Neural cell (in vitro differentiated cells): ENCODE data around the gene SLC27A4. TPM values are rescaled to one million over a fixed set of nuclear protein-coding genes. Genes with fewer than 3 reads are reported as not detected.

Source experiments
- H2AFZ ChIP-seq: fragments of 200-600, 300-800 bp; sonication (generic), shearing (Covaris generic); 2 replicates; pipeline ENCODE4 v1.6.0; 2014; ENCODE audit warnings: low read depth, mild to moderate bottlenecking, antibody characterized with exemption, low read length, moderate library complexity
- H3F3A ChIP-seq: fragments of 200-600 bp; shearing (Covaris generic); 2 replicates; pipeline ENCODE4 v1.6.1; 2016; ENCODE audit warnings: mild to moderate bottlenecking, moderate library complexity, mixed read lengths, antibody characterized with exemption, low read length; ENCODE audit not compliant: insufficient read depth, poor library complexity, severe bottlenecking
- H3K27ac ChIP-seq: fragments of 200-600, 300-800 bp; sonication (generic), shearing (Covaris generic); 2 replicates; pipeline ENCODE4 v1.5.1; 2014; ENCODE audit warnings: mild to moderate bottlenecking, low read length, moderate library complexity
- H3K27me3 ChIP-seq: fragments of 300-800, 200-600 bp; sonication (generic), shearing (Covaris generic); 2 replicates; pipeline ENCODE4 v1.6.0; 2014; ENCODE audit warnings: mild to moderate bottlenecking, low read depth, low read length, moderate library complexity; ENCODE audit not compliant: insufficient read depth
- H3K36me3 ChIP-seq: fragments of 300-800, 200-600 bp; sonication (generic), shearing (Covaris generic); 2 replicates; pipeline ENCODE4 v1.5.1; 2014; ENCODE audit warnings: mild to moderate bottlenecking, antibody characterized with exemption, low read length, moderate library complexity; ENCODE audit not compliant: insufficient read depth
- H3K4me2 ChIP-seq: fragments of 300-800, 200-600 bp; sonication (generic), shearing (Covaris generic); 2 replicates; pipeline ENCODE4 v1.6.0; 2014; ENCODE audit warnings: mild to moderate bottlenecking, low read length
- H3K4me3 ChIP-seq: fragments of 300-800, 200-600 bp; sonication (generic), shearing (Covaris generic); 2 replicates; pipeline ENCODE4 v1.5.1; 2014; ENCODE audit warnings: mild to moderate bottlenecking, low read length, moderate library complexity
- H3K79me2 ChIP-seq: fragments of 200-600 bp; shearing (Covaris generic); replicated peaks from 2 replicates; pipeline ENCODE4 v1.6.0; 2014; ENCODE audit warnings: mild to moderate bottlenecking, low read length, moderate library complexity; ENCODE audit not compliant: insufficient read depth
- H3K9ac ChIP-seq: fragments of 300-800, 200-600 bp; sonication (generic), shearing (Covaris generic); 2 replicates; pipeline ENCODE4 v1.6.1; 2016; ENCODE audit warnings: mild to moderate bottlenecking, low read length, mixed read lengths
- H3K9me2 ChIP-seq: fragments of 200-600 bp; shearing (Covaris generic); 2 replicates; pipeline ENCODE4 v1.6.1; 2016; ENCODE audit warnings: mild to moderate bottlenecking, low read length, mixed read lengths; ENCODE audit not compliant: insufficient read depth
- H3K9me3 ChIP-seq: fragments of 200-600, 300-800 bp; sonication (generic), shearing (Covaris generic); 2 replicates; pipeline ENCODE4 v1.6.1; 2016; ENCODE audit warnings: mild to moderate bottlenecking, mixed run types, low read length, moderate library complexity, mixed read lengths
- H4K20me1 ChIP-seq: fragments of 200-600 bp; shearing (Covaris generic); 2 replicates; pipeline ENCODE4 v1.6.1; 2016; ENCODE audit warnings: mild to moderate bottlenecking, mixed run types; ENCODE audit not compliant: insufficient read depth
- EP300 ChIP-seq: fragments of 450-650 bp; conservative IDR thresholded peaks from 2 replicates; pipeline ENCODE4 v1.6.1; 2014; ENCODE audit warnings: antibody characterized with exemption, mild to moderate bottlenecking, moderate library complexity; ENCODE audit not compliant: poor library complexity, severe bottlenecking
- EZH2 ChIP-seq: fragments of 200-600, 300-800 bp; shearing (Covaris generic), sonication (generic); IDR thresholded peaks from 2 replicates; pipeline ENCODE4 v1.6.1; 2014; ENCODE audit warnings: antibody characterized with exemption, low read length, borderline replicate concordance, mild to moderate bottlenecking; ENCODE audit not compliant: insufficient read depth, poor library complexity, severe bottlenecking
- MXI1 ChIP-seq: fragments of 450-650 bp; conservative IDR thresholded peaks from 2 replicates; pipeline ENCODE4 v1.6.1; 2014; ENCODE audit warnings: antibody characterized with exemption, mild to moderate bottlenecking; ENCODE audit not compliant: poor library complexity, severe bottlenecking
- POLR2AphosphoS5 ChIP-seq: IDR thresholded peaks from 2 replicates; pipeline ENCODE4 v1.6.1; 2012
- RAD21 ChIP-seq: fragments of 450-650 bp; conservative IDR thresholded peaks from 2 replicates; pipeline ENCODE4 v1.6.1; 2014; ENCODE audit warnings: antibody characterized with exemption, mild to moderate bottlenecking, moderate library complexity
- SMC3 ChIP-seq: fragments of 450-650 bp; conservative IDR thresholded peaks from 2 replicates; pipeline ENCODE4 v1.6.1; 2014; ENCODE audit warnings: antibody characterized with exemption, mild to moderate bottlenecking, moderate library complexity; ENCODE audit not compliant: poor library complexity
- TAF1 ChIP-seq: IDR thresholded peaks from 2 replicates; pipeline ENCODE4 v1.6.1; 2012; ENCODE audit warnings: low read depth
- polyA plus RNA-seq: library from polyadenylated mRNA; depleted of rRNA; stranded (reverse); fragments of >200 nt; gene quantifications from 2 replicates; pipeline ENCODE4 v1.2.3, GENCODE V29; 2014
- TF ChIP-seq, protein P1 (sequence below): IDR thresholded peaks from 2 replicates; pipeline ENCODE4 v1.6.1; 2012; ENCODE audit warnings: borderline replicate concordance
- TF ChIP-seq, protein P2 (sequence below): fragments of 450-650 bp; IDR thresholded peaks from 2 replicates; pipeline ENCODE4 v1.5.1; 2014; ENCODE audit warnings: antibody characterized with exemption, mild to moderate bottlenecking, moderate library complexity; ENCODE audit not compliant: poor library complexity, severe bottlenecking

The SLC27A4 gene
- polyA plus RNA-seq, 1 donor from 2014 or later, result 31.6 TPM

DNA sequence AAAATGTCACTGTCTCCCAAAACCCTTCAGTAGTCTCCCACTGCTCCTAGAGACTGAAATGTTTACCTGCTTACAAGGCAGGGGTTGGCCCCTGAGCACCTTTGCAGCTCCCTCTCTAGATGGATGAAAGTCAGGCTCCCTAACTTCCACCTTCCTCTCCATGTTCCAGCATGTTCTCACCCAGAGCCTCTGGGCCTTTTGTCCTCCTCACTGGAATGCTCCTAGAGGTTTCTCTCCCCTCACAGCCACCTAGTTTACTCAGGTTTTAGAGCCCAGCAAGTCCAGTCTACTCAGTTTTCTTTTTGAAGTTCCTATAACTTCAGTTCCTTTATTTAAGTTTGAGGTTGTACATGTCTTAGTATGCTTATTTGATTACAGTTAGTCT, 30.0 kb downstream of the SLC27A4 start:
- TF ChIP-seq SMC3 (no peak), MXI1 (no peak), EP300 (no peak), EZH2 (no peak), RAD21 (no peak), POLR2AphosphoS5 (no peak), TAF1 (no peak)
- TF ChIP-seq, protein P1, sequence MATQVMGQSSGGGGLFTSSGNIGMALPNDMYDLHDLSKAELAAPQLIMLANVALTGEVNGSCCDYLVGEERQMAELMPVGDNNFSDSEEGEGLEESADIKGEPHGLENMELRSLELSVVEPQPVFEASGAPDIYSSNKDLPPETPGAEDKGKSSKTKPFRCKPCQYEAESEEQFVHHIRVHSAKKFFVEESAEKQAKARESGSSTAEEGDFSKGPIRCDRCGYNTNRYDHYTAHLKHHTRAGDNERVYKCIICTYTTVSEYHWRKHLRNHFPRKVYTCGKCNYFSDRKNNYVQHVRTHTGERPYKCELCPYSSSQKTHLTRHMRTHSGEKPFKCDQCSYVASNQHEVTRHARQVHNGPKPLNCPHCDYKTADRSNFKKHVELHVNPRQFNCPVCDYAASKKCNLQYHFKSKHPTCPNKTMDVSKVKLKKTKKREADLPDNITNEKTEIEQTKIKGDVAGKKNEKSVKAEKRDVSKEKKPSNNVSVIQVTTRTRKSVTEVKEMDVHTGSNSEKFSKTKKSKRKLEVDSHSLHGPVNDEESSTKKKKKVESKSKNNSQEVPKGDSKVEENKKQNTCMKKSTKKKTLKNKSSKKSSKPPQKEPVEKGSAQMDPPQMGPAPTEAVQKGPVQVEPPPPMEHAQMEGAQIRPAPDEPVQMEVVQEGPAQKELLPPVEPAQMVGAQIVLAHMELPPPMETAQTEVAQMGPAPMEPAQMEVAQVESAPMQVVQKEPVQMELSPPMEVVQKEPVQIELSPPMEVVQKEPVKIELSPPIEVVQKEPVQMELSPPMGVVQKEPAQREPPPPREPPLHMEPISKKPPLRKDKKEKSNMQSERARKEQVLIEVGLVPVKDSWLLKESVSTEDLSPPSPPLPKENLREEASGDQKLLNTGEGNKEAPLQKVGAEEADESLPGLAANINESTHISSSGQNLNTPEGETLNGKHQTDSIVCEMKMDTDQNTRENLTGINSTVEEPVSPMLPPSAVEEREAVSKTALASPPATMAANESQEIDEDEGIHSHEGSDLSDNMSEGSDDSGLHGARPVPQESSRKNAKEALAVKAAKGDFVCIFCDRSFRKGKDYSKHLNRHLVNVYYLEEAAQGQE, result no peak
- TF ChIP-seq, protein P2, sequence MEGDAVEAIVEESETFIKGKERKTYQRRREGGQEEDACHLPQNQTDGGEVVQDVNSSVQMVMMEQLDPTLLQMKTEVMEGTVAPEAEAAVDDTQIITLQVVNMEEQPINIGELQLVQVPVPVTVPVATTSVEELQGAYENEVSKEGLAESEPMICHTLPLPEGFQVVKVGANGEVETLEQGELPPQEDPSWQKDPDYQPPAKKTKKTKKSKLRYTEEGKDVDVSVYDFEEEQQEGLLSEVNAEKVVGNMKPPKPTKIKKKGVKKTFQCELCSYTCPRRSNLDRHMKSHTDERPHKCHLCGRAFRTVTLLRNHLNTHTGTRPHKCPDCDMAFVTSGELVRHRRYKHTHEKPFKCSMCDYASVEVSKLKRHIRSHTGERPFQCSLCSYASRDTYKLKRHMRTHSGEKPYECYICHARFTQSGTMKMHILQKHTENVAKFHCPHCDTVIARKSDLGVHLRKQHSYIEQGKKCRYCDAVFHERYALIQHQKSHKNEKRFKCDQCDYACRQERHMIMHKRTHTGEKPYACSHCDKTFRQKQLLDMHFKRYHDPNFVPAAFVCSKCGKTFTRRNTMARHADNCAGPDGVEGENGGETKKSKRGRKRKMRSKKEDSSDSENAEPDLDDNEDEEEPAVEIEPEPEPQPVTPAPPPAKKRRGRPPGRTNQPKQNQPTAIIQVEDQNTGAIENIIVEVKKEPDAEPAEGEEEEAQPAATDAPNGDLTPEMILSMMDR, result no peak
- H3K9ac ChIP-seq, result peak overlapping the region; percentile 86

DNA sequence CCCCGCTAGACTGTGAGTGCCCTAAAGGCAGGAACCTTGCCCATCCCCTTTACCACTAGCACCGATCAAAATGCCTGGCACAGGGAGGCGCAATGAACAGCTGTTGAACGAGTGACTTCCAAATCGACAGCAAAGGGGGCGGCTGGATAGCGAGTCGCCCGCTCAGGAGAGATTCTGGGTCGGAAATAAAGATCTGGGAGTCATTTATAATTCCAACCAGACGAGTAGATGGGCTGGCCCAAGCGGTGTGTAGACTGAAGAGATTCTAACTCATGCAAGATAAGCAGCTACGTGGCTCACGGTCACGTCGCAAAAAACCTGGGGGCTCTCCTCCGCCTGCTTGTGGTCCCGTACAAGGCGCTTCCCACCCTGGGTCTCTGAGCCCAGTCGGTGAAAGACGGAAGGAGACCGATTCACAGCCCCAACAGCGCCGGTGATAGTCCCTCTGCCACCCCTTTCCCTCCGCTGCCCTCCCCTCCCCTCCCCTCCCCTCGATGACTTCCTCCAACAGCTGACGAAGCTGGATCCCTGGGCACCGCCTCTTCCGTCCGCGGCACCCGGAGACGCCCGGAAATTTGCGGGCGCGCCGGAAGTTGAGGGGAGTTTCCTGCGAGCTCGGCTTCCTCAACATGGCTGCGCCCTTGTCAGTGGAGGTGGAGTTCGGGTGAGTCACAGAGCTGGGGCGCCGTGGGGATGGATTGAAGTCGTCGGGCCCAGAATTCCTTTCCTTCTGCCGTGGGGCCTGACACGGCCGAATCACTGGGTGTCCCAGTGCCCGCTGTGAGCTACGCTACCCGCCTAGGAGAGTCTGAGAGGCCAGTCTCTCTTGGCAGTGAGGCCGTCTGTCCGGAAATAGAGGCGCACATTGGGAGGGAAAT, 30.7 kb downstream of the SLC27A4 start, which contains the start of gene URM1:
Gene URM1 (plus strand): TSS at position 623 of the 878 bp plus-strand sequence. CDS start 7 bp downstream, at position 630.
- Histone ChIP-seq H3K36me3 (no peaks in the 10 kb centered on the region), H3F3A (no peaks in the 10 kb centered on the region), H3K9me2 (no peaks in the 10 kb centered on the region), H3K9ac (peak within 1 kb of the TSS; percentile 86), H3K27ac (peak within 1 kb of the TSS; percentile 86), H3K4me2 (peak within 1 kb of the TSS; percentile 81), H3K79me2 (peaks cover 13% of the 10 kb centered on the region), H4K20me1 (no peaks in the 10 kb centered on the region), H2AFZ (peak within 1 kb of the TSS; percentile 46), H3K9me3 (no peaks in the 10 kb centered on the region), H3K27me3 (no peaks in the 10 kb centered on the region), H3K4me3 (peak within 1 kb of the TSS; percentile 79)
- TF ChIP-seq MXI1 (peak; percentile 94), RAD21 (no peak), POLR2AphosphoS5 (peak; percentile 95), EP300 (peak; percentile 26), TAF1 (peak; percentile 62), EZH2 (no peak), SMC3 (peak; percentile 48)
- TF ChIP-seq, protein P2, result peak; percentile 35
- TF ChIP-seq, protein P1, result peak; percentile 53

More for the DNA sequence above, 30.0 kb downstream of the SLC27A4 start:
- peak overlapping the region; percentile 86 for H3K27ac ChIP-seq
- H3K9me3 ChIP-seq, result no peaks in the 10 kb centered on the region
- no peaks in the 10 kb centered on the region for H3F3A ChIP-seq
- no peaks in the 10 kb centered on the region for H3K36me3 ChIP-seq
- H3K9me2 ChIP-seq, result no peaks in the 10 kb centered on the region
- peak overlapping the region; percentile 37 for H2AFZ ChIP-seq
- peak overlapping the region; percentile 57 for H3K4me2 ChIP-seq
- no peaks in the 10 kb centered on the region for H4K20me1 ChIP-seq
- H3K79me2 ChIP-seq, result peaks cover 13% of the 10 kb centered on the region
- H3K27me3 ChIP-seq, result no peaks in the 10 kb centered on the region
- peak overlapping the region; percentile 79 for H3K4me3 ChIP-seq
